ENCODE data around the gene HOXD13. TPM values are rescaled to one million over a fixed set of nuclear protein-coding genes. Genes with fewer than 3 reads are reported as not detected.

The HOXD13 gene
- total RNA-seq, 1 donor from 2014 or later = not detected

DNA sequence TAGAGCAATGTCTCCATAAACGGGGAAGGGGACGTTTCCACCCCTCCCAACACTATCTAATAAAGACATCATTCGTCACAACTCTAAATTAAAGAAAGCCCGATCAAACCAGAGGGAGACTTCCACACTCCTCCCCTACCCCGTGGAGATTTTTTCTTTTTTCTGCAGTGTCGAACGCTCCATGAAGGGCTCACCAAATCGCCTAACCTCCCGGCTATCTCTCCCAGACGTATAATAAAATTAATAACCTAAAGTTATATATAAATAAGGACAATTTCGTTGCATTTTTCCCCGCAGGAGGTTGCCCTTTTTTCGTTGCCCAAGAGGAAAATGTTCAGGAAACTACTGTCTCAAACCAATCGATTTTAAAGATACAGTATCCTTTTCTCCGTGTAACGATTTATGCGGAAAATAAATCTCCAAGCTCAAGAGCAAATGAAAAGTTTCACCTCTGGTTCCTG lies 11.1 kb upstream of the HOXD13 start:
- Mint-ChIP-seq H3K27me3 (ENCODE audit: unreplicated experiment) (peaks cover 45% of the 10 kb centered on the region), H3K4me3 (ENCODE audit: unreplicated experiment) (no peak overlapping the region), H3K9me3 (ENCODE audit: unreplicated experiment) (no peaks in the 10 kb centered on the region), H3K27ac (ENCODE audit: unreplicated experiment) (no peak overlapping the region), H3K36me3 (ENCODE audit: low read depth, unreplicated experiment) (no peaks in the 10 kb centered on the region), H3K4me1 (ENCODE audit: unreplicated experiment) (peaks cover 32% of the 10 kb centered on the region)
- DNase-seq (ENCODE audit: low spot score) = no peak
- TF ChIP-seq, protein P1, sequence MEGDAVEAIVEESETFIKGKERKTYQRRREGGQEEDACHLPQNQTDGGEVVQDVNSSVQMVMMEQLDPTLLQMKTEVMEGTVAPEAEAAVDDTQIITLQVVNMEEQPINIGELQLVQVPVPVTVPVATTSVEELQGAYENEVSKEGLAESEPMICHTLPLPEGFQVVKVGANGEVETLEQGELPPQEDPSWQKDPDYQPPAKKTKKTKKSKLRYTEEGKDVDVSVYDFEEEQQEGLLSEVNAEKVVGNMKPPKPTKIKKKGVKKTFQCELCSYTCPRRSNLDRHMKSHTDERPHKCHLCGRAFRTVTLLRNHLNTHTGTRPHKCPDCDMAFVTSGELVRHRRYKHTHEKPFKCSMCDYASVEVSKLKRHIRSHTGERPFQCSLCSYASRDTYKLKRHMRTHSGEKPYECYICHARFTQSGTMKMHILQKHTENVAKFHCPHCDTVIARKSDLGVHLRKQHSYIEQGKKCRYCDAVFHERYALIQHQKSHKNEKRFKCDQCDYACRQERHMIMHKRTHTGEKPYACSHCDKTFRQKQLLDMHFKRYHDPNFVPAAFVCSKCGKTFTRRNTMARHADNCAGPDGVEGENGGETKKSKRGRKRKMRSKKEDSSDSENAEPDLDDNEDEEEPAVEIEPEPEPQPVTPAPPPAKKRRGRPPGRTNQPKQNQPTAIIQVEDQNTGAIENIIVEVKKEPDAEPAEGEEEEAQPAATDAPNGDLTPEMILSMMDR (IDR thresholded peaks at IDR 0.05; ENCODE audit: unreplicated experiment) = no peak

DNA sequence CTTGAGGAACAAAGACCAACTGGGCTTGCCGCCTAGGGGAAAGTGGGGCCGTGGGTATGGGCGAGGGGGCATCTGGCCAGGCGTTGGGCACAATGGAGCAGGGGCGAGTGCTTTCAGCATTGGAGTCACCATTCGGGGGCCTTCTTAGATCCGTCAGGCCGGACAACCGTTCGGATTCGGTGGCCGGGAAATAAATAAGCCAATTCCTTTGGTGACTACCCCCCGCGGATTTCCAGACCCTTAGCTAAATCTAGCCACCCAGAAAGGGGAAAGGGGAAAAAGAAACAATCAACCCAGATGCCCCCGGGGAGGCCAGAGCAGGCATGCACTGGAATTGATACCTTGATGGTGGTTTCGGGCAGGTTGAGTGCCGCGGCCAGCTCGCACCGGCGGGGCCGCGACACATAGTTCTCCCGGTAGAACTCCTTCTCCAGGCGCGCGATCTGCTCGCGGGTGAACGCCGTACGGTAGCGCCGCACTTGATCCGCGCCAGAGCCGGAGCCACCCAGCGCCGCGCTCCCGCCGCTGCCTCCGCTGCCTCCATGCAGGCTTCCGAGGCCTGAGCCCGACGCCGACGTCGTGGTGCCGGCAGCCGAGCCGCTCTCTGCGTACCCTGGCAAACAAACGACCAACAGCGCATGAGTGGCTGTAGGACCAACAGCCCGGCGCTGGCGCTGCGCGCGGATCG lies 10.5 kb upstream of the HOXD13 start:
- peaks cover 47% of the 10 kb centered on the region for H3K27me3 Mint-ChIP-seq (ENCODE audit: unreplicated experiment)
- no peak overlapping the region for H3K4me3 Mint-ChIP-seq (ENCODE audit: unreplicated experiment)
- H3K36me3 Mint-ChIP-seq (ENCODE audit: low read depth, unreplicated experiment) = peaks cover 3% of the 10 kb centered on the region
- no peaks in the 10 kb centered on the region for H3K9me3 Mint-ChIP-seq (ENCODE audit: unreplicated experiment)
- H3K4me1 Mint-ChIP-seq (ENCODE audit: unreplicated experiment) = peaks cover 32% of the 10 kb centered on the region
- H3K27ac Mint-ChIP-seq (ENCODE audit: unreplicated experiment) = no peak overlapping the region
- peak; percentile 41 for DNase-seq (ENCODE audit: low spot score)
- TF ChIP-seq, protein P1 (IDR thresholded peaks at IDR 0.05; ENCODE audit: unreplicated experiment) = no peak

DNA sequence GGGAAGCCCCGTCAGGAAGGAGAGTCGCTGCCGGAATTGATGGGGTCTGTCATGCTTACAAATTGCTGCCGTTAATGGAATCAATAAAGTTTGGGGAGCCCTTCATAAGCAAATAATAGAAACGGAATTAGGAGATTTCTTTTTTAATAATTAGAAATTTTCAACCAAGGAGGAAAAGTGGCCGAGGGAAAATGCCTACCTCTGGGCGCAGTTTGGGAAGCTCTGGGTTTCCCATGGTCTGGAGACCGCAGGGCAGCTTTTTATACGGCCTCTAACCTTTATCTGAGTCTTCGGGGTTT lies 10.0 kb upstream of the HOXD13 start:
- Mint-ChIP-seq H3K36me3 (ENCODE audit: low read depth, unreplicated experiment) (peaks cover 4% of the 10 kb centered on the region), H3K27me3 (ENCODE audit: unreplicated experiment) (peaks cover 52% of the 10 kb centered on the region), H3K4me1 (ENCODE audit: unreplicated experiment) (peaks cover 32% of the 10 kb centered on the region)

DNA sequence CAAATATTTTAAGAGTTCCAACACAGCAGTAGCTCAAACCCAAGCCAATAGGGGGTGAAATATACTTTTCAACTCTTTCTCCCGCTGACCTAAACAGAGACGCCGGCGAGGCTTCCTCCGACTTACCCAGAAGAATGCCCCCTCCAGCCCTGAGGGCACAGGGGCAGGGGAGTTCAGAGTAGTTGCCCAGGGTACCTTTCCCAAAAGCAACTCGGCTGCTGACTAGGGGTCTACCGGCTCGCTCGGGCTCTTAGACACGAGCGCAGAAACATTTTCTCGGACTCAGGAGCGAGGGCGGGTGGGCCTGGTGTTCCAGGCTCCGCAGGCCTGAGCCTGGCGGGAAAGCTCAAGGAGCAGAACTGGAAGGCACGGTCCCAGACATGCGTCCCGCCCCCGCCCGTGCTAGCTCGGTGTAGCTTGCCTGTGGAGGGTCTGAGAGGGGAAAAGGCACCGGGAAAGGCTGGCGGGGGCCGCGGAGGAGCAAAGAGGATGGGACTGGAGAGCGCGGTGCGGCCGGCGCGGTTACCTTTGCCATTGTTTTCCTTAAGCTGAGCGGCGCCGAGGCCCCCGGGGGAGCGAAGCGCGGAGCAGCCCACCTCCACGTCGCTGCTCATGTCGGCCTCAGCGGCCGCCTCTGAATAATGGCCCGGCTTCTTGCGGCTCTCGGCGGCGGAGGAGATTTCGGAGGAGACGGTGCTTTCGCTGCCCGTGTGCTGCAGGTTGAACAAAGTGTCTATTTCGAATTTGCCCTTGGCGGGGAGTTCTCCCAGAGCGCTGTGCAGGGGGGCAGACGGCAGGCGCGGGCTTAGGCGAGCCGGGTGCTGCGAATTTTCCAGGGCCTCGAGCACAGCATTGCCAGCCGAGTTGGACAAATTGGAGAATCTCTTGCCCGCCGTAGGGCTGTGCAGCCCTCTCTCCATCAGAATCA lies 9.4 kb upstream of the HOXD13 start:
- TF ChIP-seq, protein P1 (IDR thresholded peaks at IDR 0.05; ENCODE audit: unreplicated experiment) = no peak

More for the DNA sequence above, 10.0 kb upstream of the HOXD13 start:
- TF ChIP-seq, protein P1 (IDR thresholded peaks at IDR 0.05; ENCODE audit: unreplicated experiment) = no peak
- no peaks in the 10 kb centered on the region for H3K9me3 Mint-ChIP-seq (ENCODE audit: unreplicated experiment)
- DNase-seq (ENCODE audit: low spot score) = no peak
- H3K27ac Mint-ChIP-seq (ENCODE audit: unreplicated experiment) = no peak overlapping the region
- H3K4me3 Mint-ChIP-seq (ENCODE audit: unreplicated experiment) = no peak overlapping the region

More for the DNA sequence above, 9.4 kb upstream of the HOXD13 start:
- peak; percentile 27 for DNase-seq (ENCODE audit: low spot score)
- Mint-ChIP-seq H3K4me3 (ENCODE audit: unreplicated experiment) (no peak overlapping the region), H3K36me3 (ENCODE audit: low read depth, unreplicated experiment) (peaks cover 4% of the 10 kb centered on the region), H3K27me3 (ENCODE audit: unreplicated experiment) (peaks cover 53% of the 10 kb centered on the region), H3K27ac (ENCODE audit: unreplicated experiment) (no peak overlapping the region), H3K4me1 (ENCODE audit: unreplicated experiment) (peaks cover 32% of the 10 kb centered on the region), H3K9me3 (ENCODE audit: unreplicated experiment) (no peaks in the 10 kb centered on the region)

Data from endothelial cell (in vitro differentiated cells).